CD4-positive, alpha-beta T cell (primary cell): ENCODE results near the gene CPSF4L. TPM values are rescaled to one million over a fixed set of nuclear protein-coding genes. Genes with fewer than 3 reads are reported as not detected.

Experiments used
- ATAC-seq: fragments of 200-7000 bp; cut with Tn5 transposase; one replicate; pipeline ENCODE4 v1.10.0; 2022; ENCODE audit warnings: mild to moderate bottlenecking; ENCODE audit not compliant: poor library complexity
- CTCF ChIA-PET: fragments of 350-600 bp; sonication (Branson Sonifier 250); formaldehyde crosslinking; loops from one replicate; lab custom pipeline; 2021; ENCODE audit warnings: antibody characterized with exemption, inconsistent platforms; lab: Charles Lee
- POLR2A ChIA-PET: fragments of 350-600 bp; sonication (Branson Sonifier 250); formaldehyde crosslinking; loops from one replicate; lab custom pipeline; 2021; ENCODE audit warnings: antibody characterized with exemption, inconsistent platforms; lab: Charles Lee
- DNase-seq, 14 experiments: peaks; one replicate each; pipeline ENCODE4 v3.0.0-alpha.2; 2013 to 2020; ENCODE audit warnings: mixed read lengths in 2 of 14
- H3K27ac ChIP-seq, 2 donors: one replicate each; pipeline versions ENCODE4 v1.5.1 to v1.7.0; 2013; ENCODE audit warnings: low read length in 2 of 2, low read depth in 1 of 2, mild to moderate bottlenecking in 1 of 2
- H3K27me3 ChIP-seq, 2 experiments: 1 replicate in 1 of 2; 2 replicates in 1 of 2; pipeline versions ENCODE4 v1.6.1 to v1.7.0; 2013; ENCODE audit warnings: low read length in 2 of 2, control low read depth in 1 of 2, mild to moderate bottlenecking in 1 of 2, moderate library complexity in 1 of 2; ENCODE audit not compliant: insufficient read depth in 2 of 2, control insufficient read depth in 1 of 2
- H3K36me3 ChIP-seq: one replicate; pipeline ENCODE4 v1.6.1; 2013; ENCODE audit warnings: low read length, control low read depth; ENCODE audit not compliant: insufficient read depth
- H3K4me1 ChIP-seq: one replicate; pipeline ENCODE4 v1.6.1; 2013; ENCODE audit warnings: low read length, control low read depth; ENCODE audit not compliant: insufficient read depth
- H3K4me3 ChIP-seq: one replicate; pipeline ENCODE4 v1.5.1; 2013; ENCODE audit warnings: mild to moderate bottlenecking, low read length, moderate library complexity
- H3K9me3 ChIP-seq, 2 experiments: 1 replicate in 1 of 2; 2 replicates in 1 of 2; pipeline versions ENCODE4 v1.6.1 to v1.7.0; 2013; ENCODE audit warnings: low read length in 2 of 2, mild to moderate bottlenecking in 2 of 2, control low read depth in 1 of 2, moderate library complexity in 1 of 2; ENCODE audit not compliant: control insufficient read depth in 1 of 2, insufficient read depth in 1 of 2
- H3K27ac Mint-ChIP-seq: one replicate; pipeline ENCODE4 v1.8.0; 2020; ENCODE audit warnings: mixed read lengths
- H3K27me3 Mint-ChIP-seq: one replicate; pipeline ENCODE4 v1.8.0; 2021; ENCODE audit warnings: mixed read lengths
- H3K36me3 Mint-ChIP-seq: one replicate; pipeline ENCODE4 v1.8.0; 2021; ENCODE audit warnings: low read depth, mixed read lengths
- H3K4me1 Mint-ChIP-seq: one replicate; pipeline ENCODE4 v1.8.0; 2021; ENCODE audit warnings: low read depth, mixed read lengths
- H3K4me3 Mint-ChIP-seq: one replicate; pipeline ENCODE4 v1.8.0; 2020; ENCODE audit warnings: mild to moderate bottlenecking, mixed read lengths
- H3K9me3 Mint-ChIP-seq: one replicate; pipeline ENCODE4 v1.8.0; 2020; ENCODE audit warnings: mixed read lengths
- CTCF ChIP-seq: fragments of 200-600 bp; IDR thresholded peaks from one replicate; pipeline ENCODE4 v1.8.0; 2022; ENCODE audit warnings: antibody characterized with exemption, mild to moderate bottlenecking
- intact Hi-C, 2 experiments: fragments of 100-400 bp; cut with DNase I in 1 of 2; cut with micrococcal nuclease in 1 of 2; formaldehyde crosslinking; loops; one replicate each; pipeline versions ENCODE4 v1.15.1 to v1.9.0; 2023 to 2025; cut with DNase I, micrococcal nuclease
- total RNA-seq, 174 experiments: library from RNA in 2 of 174; stranded (reverse) in 2 of 174; gene quantifications; one replicate each; pipeline ENCODE4 v1.2.3 and lab custom pipeline; 2021 to 2026

CPSF4L gene
- total RNA-seq, 2 experiments from 2014 or later = not detected

- H3K4me1 Mint-ChIP-seq = peaks cover 33% of the 10 kb centered on the region
- Histone ChIP-seq H3K9me3 (no peaks in the 10 kb centered on the region), H3K4me3 (no peak overlapping the region), H3K27ac (peak overlapping the region in 1 of 2 donors; percentile 0), H3K27me3 (no peaks in the 10 kb centered on the region), H3K4me1 (peaks cover 22% of the 10 kb centered on the region), H3K36me3 (peaks cover 52% of the 10 kb centered on the region)
- DNase-seq (no peak), ATAC-seq (no peak)
- H3K36me3 Mint-ChIP-seq = peaks cover 67% of the 10 kb centered on the region
- no peaks in the 10 kb centered on the region for H3K9me3 Mint-ChIP-seq
- no peak overlapping the region for H3K4me3 Mint-ChIP-seq
- ChIA-PET CTCF (interaction anchor here (0.5 to 0.8 kb wide), 2 partner anchors 18 to 198 kb away, joined by 3 read pairs; no protein-coding TSS in a partner anchor), POLR2A (interaction anchor here (3.7 kb wide), 1 partner anchor 23 kb away, joined by 39 read pairs; a partner anchor contains a TSS)
- no peaks in the 10 kb centered on the region for H3K27me3 Mint-ChIP-seq
- TF ChIP-seq CTCF = no peak
- H3K27ac Mint-ChIP-seq = peak overlapping the region; percentile 86
- intact Hi-C loops = loop anchor here in 1 of 2 experiments (2.0 kb wide), 1 partner anchor 15 kb away; no protein-coding TSS in a partner anchor
Observed at GRCh38 chr17:73209436-73209835, 52.2 kb downstream of the CPSF4L start.

- Mint-ChIP-seq H3K27me3 (no peaks in the 10 kb centered on the region), H3K4me1 (peaks cover 43% of the 10 kb centered on the region), H3K27ac (peak overlapping the region; percentile 86), H3K4me3 (no peak overlapping the region), H3K36me3 (peaks cover 73% of the 10 kb centered on the region), H3K9me3 (no peaks in the 10 kb centered on the region)
- Histone ChIP-seq H3K9me3 (no peaks in the 10 kb centered on the region), H3K27me3 (no peaks in the 10 kb centered on the region), H3K4me1 (peaks cover 34% of the 10 kb centered on the region), H3K4me3 (no peak overlapping the region), H3K27ac (no peak overlapping the region), H3K36me3 (peaks cover 55% of the 10 kb centered on the region)
- no peak for DNase-seq
- no peak for ATAC-seq
- CTCF ChIA-PET = no interaction called here
- intact Hi-C loops = loop anchor here in 1 of 2 experiments (2.0 kb wide), 1 partner anchor 13 kb away; no protein-coding TSS in a partner anchor
- POLR2A ChIA-PET = no interaction called here
- no peak for TF ChIP-seq CTCF
Observed at GRCh38 chr17:73208139-73208827, 53.4 kb downstream of the CPSF4L start.

GRCh38 chr17:73205459-73205961 is 56.2 kb downstream of the CPSF4L start:
- Mint-ChIP-seq H3K36me3 (peaks cover 92% of the 10 kb centered on the region), H3K9me3 (no peaks in the 10 kb centered on the region), H3K4me3 (no peak overlapping the region), H3K27ac (peak overlapping the region; percentile 30), H3K27me3 (no peaks in the 10 kb centered on the region), H3K4me1 (peaks cover 36% of the 10 kb centered on the region)
- no peaks in the 10 kb centered on the region for H3K27me3 ChIP-seq
- CTCF ChIA-PET = no interaction called here
- TF ChIP-seq CTCF = no peak
- POLR2A ChIA-PET = no interaction called here
- H3K27ac ChIP-seq = no peak overlapping the region
- ATAC-seq (no peak), DNase-seq (no peak)
- H3K4me3 ChIP-seq = no peak overlapping the region
- intact Hi-C loops = no loop called here
- H3K36me3 ChIP-seq = peaks cover 80% of the 10 kb centered on the region
- no peaks in the 10 kb centered on the region for H3K9me3 ChIP-seq
- H3K4me1 ChIP-seq = peaks cover 26% of the 10 kb centered on the region
